Fibroblast of peridontal ligament (primary cell): ENCODE measurements around the gene POSTN.
A peak's percentile ranks its signal among the peaks of the same experiment; 100 is the strongest.
"Not testable (repeated sequence)": the region's sequence is repeated elsewhere in the genome, so short reads cannot be mapped to it uniquely, and the experiment has no call there.

Experiments
- DNase-seq: peaks from one replicate; pipeline ENCODE4 v3.0.0-alpha.2; 2010; ENCODE audit errors: extremely low read depth

POSTN gene

DNA sequence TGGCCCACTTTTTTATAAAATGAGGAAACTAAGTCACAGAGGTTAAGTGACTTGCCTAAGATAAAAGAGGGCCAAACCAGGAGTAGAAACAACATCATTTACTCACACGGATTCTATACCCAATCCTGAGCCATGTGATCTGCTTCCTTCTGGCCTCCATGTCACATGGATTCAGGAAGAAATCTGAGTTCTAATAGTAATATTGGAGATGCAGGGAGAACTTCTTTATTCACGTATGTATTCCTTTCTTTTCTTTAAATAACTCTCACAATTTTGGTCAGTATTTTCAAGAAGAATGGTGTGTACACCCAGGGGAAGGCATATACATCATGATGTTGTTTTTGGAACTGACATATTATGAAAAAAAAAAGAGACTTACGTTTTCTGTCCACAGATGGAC, 1.8 kb downstream of the POSTN start:
- DNase-seq, result peak; percentile 40

DNA sequence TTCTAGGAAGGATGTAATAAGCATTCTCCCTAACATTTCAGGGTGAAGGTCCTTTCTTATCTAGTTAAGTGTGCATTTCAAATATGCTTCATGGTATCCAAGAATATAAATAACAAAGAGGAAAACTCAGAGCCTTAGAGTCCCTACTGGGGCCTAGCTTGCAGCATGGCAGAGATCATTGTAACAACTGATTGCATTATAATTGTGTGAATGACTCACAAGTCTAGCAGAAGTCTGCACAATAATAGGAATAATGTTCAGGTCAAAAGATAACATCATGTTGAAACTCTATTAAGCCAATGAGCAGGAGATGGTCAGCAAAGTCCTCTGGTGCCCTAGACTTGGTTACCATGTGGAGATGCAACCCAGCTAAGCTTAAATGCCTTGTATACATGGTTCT, 3.4 kb downstream of the POSTN start:
- peak; percentile 54 for DNase-seq

GRCh38 chr13:37594550-37594949, 4.0 kb downstream of the POSTN start:
- DNase-seq, result no peak

GRCh38 chr13:37589381-37589780, 9.2 kb downstream of the POSTN start:
- not testable (repeated sequence) for DNase-seq

GRCh38 chr13:37587236-37587635, 11.3 kb downstream of the POSTN start:
- no peak for DNase-seq

GRCh38 chr13:37586164-37586563, 12.4 kb downstream of the POSTN start:
- DNase-seq, result no peak

DNA sequence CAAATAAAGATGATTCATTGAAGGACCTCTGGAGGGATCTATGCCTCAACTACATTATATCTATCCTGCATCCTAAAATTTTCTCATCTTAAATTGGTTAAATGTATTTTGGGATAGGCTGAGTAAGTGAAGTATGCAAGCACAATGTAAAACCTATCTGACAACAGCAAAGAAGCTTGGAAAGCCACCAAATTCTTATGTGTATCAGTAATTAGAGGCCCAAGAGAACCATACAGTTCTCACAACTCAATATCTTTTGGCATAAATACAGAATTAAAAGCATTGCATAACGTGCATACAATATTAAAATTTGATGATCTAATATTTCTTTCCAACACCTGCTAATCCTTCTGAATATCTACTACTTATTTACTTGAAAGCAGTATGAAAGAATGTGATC, 13.0 kb downstream of the POSTN start:
- no peak for DNase-seq

GRCh38 chr13:37576601-37577000, 22.0 kb downstream of the POSTN start:
- DNase-seq, result no peak

- DNase-seq, result no peak
Observed at GRCh38 chr13:37565425-37565824, 33.1 kb downstream of the POSTN start.

DNA sequence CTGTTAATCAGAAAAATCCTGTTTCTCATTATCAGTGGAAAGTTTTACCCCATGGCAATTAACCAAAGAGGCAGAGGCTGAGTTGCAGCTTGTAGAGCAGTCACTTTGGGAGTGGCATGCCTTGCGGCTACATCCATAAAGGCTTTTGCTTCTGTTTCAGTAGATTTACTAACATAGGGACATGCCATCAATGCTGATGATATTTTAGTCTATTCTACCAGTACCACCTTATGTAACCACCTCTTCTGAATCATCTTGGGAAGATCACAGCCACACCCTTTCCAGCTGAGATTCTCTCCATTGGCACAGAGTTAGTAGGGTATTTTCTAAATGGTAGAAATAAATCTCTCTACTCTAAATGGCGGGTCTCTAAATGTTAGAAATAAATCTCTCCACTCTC, 37.5 kb downstream of the POSTN start:
- DNase-seq, result no peak

GRCh38 chr13:37560526-37560925, 38.0 kb downstream of the POSTN start:
- DNase-seq, result no peak

- DNase-seq, result not testable (repeated sequence)
Observed at GRCh38 chr13:37558766-37559165, 39.8 kb downstream of the POSTN start.

DNA sequence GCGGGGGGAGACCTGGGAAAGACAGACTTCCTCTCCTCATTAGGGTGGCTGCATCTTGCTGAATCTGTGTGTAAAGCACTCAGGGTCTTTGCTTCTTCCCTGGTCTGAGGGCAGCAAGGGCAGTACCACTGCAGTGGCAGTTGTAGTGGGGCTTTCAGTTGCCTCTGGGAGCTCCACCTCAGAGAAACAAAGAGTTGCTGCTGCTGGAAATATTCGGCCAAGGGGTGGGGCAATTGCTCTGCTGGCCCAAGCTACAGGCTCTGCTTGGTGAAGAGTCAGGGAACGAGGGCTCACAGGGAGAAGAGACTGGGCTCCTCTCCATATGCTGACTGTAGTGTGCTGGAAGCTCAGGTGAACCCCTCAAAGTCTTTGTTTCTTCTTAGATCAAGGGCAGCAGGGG, 52.5 kb downstream of the POSTN start:
- no peak for DNase-seq

DNA sequence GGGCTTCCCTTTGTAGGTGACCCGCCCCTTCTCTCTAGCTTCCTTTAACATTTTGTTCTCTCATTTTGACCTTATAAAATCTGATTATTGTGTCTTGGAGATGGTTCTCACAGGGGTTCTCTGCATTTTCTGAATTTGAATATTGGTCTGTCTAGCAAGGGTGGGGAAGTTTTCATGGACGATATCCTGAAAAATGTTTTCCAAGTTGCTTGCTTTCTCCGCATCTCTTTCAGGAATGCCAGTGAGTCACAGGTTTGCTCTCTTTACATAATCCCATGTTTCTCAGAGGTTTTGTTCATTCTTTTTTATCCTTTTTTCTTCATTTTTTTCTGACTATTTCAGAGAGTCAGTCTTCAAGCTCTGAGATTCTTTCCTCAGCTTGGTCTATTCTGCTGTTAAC, 53.6 kb downstream of the POSTN start:
- DNase-seq, result no peak

GRCh38 chr13:37539976-37540605, 58.5 kb downstream of the POSTN start:
- DNase-seq, result peak; percentile 89

DNA sequence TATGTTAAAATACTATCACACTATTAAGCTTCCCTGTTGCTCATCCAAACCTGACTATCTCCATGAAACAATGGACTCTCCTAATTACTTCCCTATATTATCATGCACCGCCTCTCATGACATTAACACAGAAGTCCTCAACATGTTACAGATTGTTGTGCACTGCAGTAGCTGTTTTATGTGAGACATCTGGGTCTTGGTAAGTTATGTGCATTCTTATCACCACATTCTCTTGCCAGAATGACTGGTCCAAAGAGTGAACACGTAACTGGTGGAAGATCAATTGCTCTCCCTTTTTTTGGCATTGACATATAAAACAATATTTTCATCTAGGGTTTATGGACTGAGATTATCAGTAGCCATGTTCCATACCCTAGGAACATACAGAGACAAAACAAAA, 59.4 kb downstream of the POSTN start:
- DNase-seq, result no peak

DNA sequence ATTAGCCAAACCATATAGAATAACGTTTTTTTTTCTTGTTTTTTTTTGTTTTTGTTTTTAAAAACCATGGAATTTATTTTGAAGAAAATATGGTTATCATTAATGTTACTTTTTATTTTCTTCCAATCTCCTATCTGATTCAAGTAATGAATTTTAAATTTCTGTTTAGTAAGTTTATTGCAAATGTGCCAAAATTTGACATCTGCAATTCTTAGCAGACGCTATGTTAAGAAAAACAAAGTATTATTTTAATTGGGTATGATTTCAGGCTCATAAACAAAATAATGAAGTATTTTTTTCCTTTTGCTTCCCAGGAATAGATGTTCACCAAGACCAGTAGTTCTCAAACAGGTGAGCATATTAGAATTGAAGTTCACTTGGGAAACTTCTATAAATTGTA, 63.1 kb downstream of the POSTN start:
- no peak for DNase-seq

- DNase-seq, result peak; percentile 67
Observed at GRCh38 chr13:37534676-37535075, 63.9 kb downstream of the POSTN start.

GRCh38 chr13:37534181-37534580, 64.4 kb downstream of the POSTN start:
- DNase-seq, result peak; percentile 97

DNA sequence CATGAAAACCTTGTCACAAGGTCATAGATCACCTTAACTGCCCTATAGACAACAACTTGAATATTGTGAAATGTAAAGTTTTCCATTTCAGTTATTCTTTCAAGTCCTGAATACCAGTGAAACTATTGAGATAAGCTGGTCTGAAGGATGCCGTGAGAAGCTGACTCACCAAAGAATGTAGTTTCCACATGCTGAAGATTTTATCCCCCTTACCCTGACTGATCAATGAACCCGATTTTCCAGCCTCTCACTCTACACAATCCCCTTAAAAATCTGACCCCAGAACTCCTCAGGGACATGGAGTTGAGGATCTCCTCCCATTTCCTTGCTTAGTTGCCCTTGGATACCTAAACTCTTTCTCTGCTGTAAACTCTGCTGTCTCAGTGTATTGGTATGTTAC, 67.5 kb downstream of the POSTN start:
- DNase-seq, result peak; percentile 88

DNA sequence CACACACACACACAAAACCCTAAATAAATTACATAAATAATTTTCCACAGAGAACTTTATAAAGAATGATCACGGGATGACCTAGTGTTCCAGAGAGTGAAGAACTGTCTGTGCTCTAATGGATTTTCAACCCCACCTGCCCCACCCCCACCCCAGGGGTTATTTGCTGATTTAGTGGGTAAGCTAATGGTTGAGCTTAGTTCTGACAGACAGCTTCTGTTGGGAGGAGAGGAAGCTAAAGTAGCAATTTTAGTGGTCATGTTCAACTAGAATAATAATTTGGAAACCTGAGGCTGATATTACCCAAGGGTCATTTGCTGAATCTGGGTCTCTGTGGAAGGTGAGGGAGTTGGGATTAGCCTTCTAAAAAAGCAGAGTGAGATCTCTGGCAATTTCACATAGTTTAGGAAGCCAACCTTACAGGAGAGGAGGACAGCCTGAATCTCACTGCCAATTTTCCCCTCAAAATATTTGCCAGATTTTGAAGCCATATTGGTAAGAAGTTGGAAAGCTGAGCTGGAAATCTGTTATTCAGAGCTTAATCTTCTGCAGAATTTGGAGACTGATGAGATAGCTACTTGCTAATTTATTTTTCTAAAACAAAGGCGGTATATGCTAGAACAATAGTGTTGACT, 68.7 kb downstream of the POSTN start:
- no peak for DNase-seq

DNA sequence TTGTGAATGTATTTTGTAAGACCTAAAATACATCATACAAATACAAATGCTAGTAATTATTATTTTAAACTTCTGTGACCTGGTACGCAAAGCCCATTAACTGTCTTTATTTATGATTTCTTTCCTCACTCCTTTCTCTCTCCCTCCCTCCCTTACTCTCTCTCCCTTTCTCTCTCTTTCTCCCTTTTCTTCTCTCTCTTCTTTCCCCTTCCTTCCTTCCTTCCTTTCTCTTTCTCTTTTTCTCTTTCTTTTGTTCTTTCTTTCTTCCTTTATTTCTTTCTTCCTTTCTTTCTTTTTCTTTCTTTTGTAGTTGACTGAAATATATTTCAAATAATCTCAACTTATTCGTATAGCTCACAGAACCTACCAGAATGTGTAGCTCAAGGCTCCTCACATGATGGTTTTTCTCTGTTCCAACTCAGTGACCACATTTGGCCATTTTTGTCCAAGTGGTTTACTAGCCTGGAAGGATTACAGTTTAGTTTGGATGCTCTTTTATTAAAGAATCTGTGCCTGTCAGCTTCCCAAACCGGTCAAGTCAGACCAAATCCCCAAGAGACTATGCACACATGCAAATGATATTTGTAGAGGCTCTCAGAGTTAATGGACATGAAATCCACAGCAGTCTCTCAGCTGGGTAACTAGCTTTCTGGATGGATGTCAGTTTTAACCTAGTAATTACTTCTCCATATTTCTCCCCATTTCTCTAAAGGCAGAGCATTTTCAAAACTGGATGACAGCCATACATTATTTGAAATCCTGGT, 71.7 kb downstream of the POSTN start:
- DNase-seq, result peak; percentile 100

DNA sequence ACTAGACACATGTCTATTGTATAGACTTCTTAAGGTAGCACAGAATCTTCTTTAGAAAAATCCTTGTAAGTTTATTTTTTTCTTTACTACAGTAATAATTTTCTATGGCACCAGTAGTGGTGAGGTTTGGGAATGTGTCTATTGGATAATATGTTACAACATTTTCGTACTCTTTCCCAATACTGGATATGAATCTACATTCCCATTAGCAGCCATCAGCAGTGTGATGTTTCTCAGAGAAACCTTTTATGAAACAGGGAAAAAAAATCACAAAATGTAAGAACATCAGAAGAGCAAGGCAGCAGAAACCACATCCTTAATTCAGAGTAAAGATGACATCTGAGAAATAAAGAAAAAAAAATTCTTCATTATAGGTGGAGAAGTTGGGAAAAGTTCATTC, 83.3 kb downstream of the POSTN start:
- DNase-seq, result peak; percentile 23
